Measurements from ENCODE around the gene VWA8. TPM values are rescaled to one million over a fixed set of nuclear protein-coding genes. Genes with fewer than 3 reads are reported as not detected.
"Not testable (repeated sequence)": the region's sequence is repeated elsewhere in the genome, so short reads cannot be mapped to it uniquely, and the experiment has no call there.

Gene VWA8
- total and polyA plus RNA-seq, 2 experiments from 2014 or later, result 6.3 to 24.6 TPM

- TF ChIP-seq ZNF462 (CRISPR knock-in tag; IDR thresholded peaks at IDR 0.05) (no peak), EZH2phosphoT487 (IDR thresholded peaks at IDR 0.05; ENCODE audit: unreplicated experiment) (no peak)
These were observed 60.0 kb downstream of the VWA8 start (continued) for GRCh38 chr13:41900918-41901317.

- H4K20me1 ChIP-seq (replicated peaks; ENCODE audit: insufficient read depth); H3K9me3 Mint-ChIP-seq; H3K27me3 Mint-ChIP-seq (ENCODE audit: insufficient read depth, low read depth, poor library complexity); H3K79me2 ChIP-seq (replicated peaks; ENCODE audit: insufficient read depth); H3K4me3 ChIP-seq; H3K4me2 ChIP-seq; H3K27ac Mint-ChIP-seq; H3K4me3 Mint-ChIP-seq; H3K27ac ChIP-seq (ENCODE audit: low read depth); H3K4me1 Mint-ChIP-seq; H3K4me1 ChIP-seq (ENCODE audit: insufficient read depth); H3F3A ChIP-seq (replicated peaks; ENCODE audit: low read depth); DNase-seq (ENCODE audit: low spot score); H3K27me3 ChIP-seq (ENCODE audit: insufficient read depth); ATAC-seq; H3K9me2 ChIP-seq (ENCODE audit: insufficient read depth); H3K36me3 ChIP-seq (ENCODE audit: insufficient read depth); H2AFZ ChIP-seq: not testable (repeated sequence)
- H3K36me3 Mint-ChIP-seq (ENCODE audit: low read depth), result peaks cover 14% of the 10 kb centered on the region
These were observed 62.5 kb downstream of the VWA8 start for GRCh38 chr13:41898411-41898810.

- Histone ChIP-seq H3F3A (replicated peaks; ENCODE audit: low read depth) (no peaks in the 10 kb centered on the region), H3K27ac (ENCODE audit: low read depth) (no peak overlapping the region), H3K4me1 (ENCODE audit: insufficient read depth) (no peaks in the 10 kb centered on the region), H3K36me3 (ENCODE audit: insufficient read depth) (no peaks in the 10 kb centered on the region), H3K4me2 (no peak overlapping the region), H3K9me2 (ENCODE audit: insufficient read depth) (no peaks in the 10 kb centered on the region), H3K4me3 (no peak overlapping the region), H4K20me1 (replicated peaks; ENCODE audit: insufficient read depth) (no peaks in the 10 kb centered on the region), H2AFZ (no peak overlapping the region), H3K79me2 (replicated peaks; ENCODE audit: insufficient read depth) (no peaks in the 10 kb centered on the region), H3K27me3 (ENCODE audit: insufficient read depth) (no peaks in the 10 kb centered on the region)
- H3K27me3 Mint-ChIP-seq (ENCODE audit: insufficient read depth, low read depth, poor library complexity), result peaks cover 2% of the 10 kb centered on the region
- peaks cover 14% of the 10 kb centered on the region for H3K36me3 Mint-ChIP-seq (ENCODE audit: low read depth)
- TF ChIP-seq CTCF (conservative IDR thresholded peaks at IDR 0.05; ENCODE audit: low read depth in 2 of 2) (no peak), ETS1 (IDR thresholded peaks at IDR 0.05) (no peak), POLR2AphosphoS5 (IDR thresholded peaks at IDR 0.05; ENCODE audit: low read depth) (no peak)
- no peak overlapping the region for H3K27ac Mint-ChIP-seq
- peaks cover 3% of the 10 kb centered on the region; the same call in 1 of the 3 replicates for H3K4me1 Mint-ChIP-seq
- no peak for ATAC-seq
- no peaks in the 10 kb centered on the region for H3K9me3 Mint-ChIP-seq
- no peak for DNase-seq (ENCODE audit: low spot score)
- no peak overlapping the region for H3K4me3 Mint-ChIP-seq
These were observed 63.8 kb downstream of the VWA8 start for GRCh38 chr13:41897126-41897525.

Measured in GM23338 (cell line).